HG02642 (cell line): ENCODE data around the gene AADAC.
"Not testable (repeated sequence)": the region's sequence is repeated elsewhere in the genome, so short reads cannot be mapped to it uniquely, and the experiment has no call there.

ENCODE experiments used
- ATAC-seq: cut with Tn5 transposase; IDR thresholded peaks from one replicate; pipeline ENCODE4 v1.9.1; 2021; ENCODE audit warnings: mild to moderate bottlenecking; ENCODE audit not compliant: unreplicated experiment, poor library complexity

Gene AADAC

GRCh38 chr3:151852074-151852811, 38.3 kb downstream of the AADAC start:
- no peak for ATAC-seq

- no peak for ATAC-seq
These were observed 42.2 kb downstream of the AADAC start for GRCh38 chr3:151856118-151856517.

GRCh38 chr3:151856641-151857040, 42.7 kb downstream of the AADAC start:
- ATAC-seq = no peak

- no peak for ATAC-seq
These were observed 45.3 kb downstream of the AADAC start for GRCh38 chr3:151859233-151859673.

GRCh38 chr3:151859905-151860304, 46.0 kb downstream of the AADAC start:
- no peak for ATAC-seq

- no peak for ATAC-seq
These were observed 49.7 kb downstream of the AADAC start for GRCh38 chr3:151863611-151864010.

GRCh38 chr3:151864423-151865101, 50.6 kb downstream of the AADAC start:
- no peak for ATAC-seq

- no peak for ATAC-seq
These were observed 52.9 kb downstream of the AADAC start for GRCh38 chr3:151866711-151867410.

- ATAC-seq = no peak
These were observed 53.8 kb downstream of the AADAC start for GRCh38 chr3:151867666-151868065.

GRCh38 chr3:151869181-151869580, 55.3 kb downstream of the AADAC start:
- ATAC-seq = no peak

- ATAC-seq = peak; percentile 85
These were observed 57.9 kb downstream of the AADAC start for GRCh38 chr3:151871639-151872468.

- ATAC-seq = no peak
These were observed 59.5 kb downstream of the AADAC start, which contains the start of gene SUCNR1 for GRCh38 chr3:151873398-151873797. Gene SUCNR1 (plus strand): TSS chr3:151873643. CDS start chr3:151879893, 6,250 bp downstream.

- not testable (repeated sequence) for ATAC-seq
These were observed 60.2 kb downstream of the AADAC start for GRCh38 chr3:151874079-151874478.

- ATAC-seq = peak; percentile 70
These were observed 61.8 kb downstream of the AADAC start for GRCh38 chr3:151875759-151876158.

GRCh38 chr3:151877269-151877668, 63.4 kb downstream of the AADAC start:
- no peak for ATAC-seq
